ENCODE data around the gene NUB1.

The NUB1 gene

DNA sequence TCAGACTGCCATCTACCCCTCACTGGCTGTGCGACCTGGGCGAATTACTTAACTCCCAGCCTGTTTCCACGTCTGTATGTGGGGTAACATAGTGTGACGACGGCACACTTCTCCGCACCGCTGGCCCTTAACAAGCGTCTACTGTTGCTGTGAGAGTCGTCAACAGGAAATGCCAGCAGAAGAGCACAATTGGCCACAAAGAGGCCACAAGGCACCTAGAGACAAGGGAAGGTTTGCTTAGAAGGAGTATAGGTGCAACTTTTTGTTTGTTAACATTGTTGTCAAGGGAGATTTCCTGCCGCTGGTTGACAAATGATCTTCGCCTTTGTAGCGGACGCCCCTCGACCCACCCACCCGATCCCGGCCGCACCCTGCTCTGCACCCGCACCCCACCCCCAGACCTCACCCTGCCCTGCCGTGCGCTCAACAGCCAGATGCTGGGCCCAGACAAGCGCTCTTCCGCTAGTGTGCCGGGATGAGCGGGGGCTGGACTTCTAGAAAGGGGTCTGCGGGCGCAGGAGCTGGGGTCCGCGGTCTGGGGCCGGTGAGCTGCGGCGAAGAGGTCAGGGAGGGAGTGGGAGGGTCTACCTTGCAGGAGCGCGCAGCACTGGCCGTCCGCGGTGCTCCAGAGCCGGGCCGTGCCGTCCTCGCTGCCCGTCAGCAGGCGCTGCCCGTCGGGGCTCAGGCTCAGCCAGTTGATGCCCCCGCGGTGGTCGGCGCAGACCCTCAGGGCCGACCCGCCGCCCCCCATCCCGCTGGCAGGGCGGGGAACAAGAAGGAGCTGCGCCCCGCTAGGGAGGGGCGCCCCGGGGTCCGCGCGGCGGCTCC, 67.4 kb downstream of the NUB1 start:
- TF ChIP-seq, protein P1, sequence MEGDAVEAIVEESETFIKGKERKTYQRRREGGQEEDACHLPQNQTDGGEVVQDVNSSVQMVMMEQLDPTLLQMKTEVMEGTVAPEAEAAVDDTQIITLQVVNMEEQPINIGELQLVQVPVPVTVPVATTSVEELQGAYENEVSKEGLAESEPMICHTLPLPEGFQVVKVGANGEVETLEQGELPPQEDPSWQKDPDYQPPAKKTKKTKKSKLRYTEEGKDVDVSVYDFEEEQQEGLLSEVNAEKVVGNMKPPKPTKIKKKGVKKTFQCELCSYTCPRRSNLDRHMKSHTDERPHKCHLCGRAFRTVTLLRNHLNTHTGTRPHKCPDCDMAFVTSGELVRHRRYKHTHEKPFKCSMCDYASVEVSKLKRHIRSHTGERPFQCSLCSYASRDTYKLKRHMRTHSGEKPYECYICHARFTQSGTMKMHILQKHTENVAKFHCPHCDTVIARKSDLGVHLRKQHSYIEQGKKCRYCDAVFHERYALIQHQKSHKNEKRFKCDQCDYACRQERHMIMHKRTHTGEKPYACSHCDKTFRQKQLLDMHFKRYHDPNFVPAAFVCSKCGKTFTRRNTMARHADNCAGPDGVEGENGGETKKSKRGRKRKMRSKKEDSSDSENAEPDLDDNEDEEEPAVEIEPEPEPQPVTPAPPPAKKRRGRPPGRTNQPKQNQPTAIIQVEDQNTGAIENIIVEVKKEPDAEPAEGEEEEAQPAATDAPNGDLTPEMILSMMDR (conservative IDR thresholded peaks at IDR 0.05), result no peak
- no peak overlapping the region for H3K27ac ChIP-seq

DNA sequence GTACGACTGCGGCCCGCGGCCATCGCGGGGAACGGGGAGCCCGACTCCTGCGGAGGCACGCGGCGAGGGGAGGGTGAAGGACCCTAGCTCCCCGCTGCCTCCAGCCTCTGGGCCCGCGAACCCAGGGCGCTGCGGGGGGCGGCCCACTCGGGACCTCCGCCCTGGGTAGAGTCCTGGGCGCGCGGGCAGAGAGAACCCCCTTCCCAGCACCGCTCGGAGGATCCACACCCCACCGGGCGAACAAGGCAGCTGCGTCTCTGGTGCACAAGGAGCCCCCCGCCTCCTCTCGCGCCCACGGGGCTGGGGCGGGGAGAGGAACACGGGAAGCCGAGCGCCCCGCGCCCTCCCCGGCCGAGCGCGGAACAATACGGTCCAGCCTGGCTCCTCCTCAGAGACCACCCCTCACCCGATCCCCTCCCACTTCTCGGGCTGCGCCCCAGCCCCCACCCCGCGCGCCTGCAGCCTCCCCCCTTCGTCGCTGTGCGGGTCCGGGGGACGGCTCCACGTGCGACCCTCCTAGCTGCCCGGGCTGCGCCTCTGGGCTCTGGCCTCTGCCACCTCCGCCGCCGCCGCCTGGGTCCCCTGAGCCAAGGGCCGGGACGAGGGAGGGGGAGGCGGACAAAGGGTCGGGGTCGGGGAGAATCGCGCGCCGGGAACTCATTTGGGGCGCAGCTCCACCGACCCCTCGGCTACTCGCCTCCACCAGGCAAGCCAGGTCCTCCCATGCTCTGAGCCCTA, 68.2 kb downstream of the NUB1 start, which contains the start of gene WDR86:
WDR86 (minus strand) TSS at position 372 of the 738 bp plus-strand sequence. CDS start 449 bp downstream, outside the sequence.
- H3K27ac ChIP-seq, result no peak within 1 kb of the TSS
- TF ChIP-seq, protein P1 (conservative IDR thresholded peaks at IDR 0.05), result no peak

DNA sequence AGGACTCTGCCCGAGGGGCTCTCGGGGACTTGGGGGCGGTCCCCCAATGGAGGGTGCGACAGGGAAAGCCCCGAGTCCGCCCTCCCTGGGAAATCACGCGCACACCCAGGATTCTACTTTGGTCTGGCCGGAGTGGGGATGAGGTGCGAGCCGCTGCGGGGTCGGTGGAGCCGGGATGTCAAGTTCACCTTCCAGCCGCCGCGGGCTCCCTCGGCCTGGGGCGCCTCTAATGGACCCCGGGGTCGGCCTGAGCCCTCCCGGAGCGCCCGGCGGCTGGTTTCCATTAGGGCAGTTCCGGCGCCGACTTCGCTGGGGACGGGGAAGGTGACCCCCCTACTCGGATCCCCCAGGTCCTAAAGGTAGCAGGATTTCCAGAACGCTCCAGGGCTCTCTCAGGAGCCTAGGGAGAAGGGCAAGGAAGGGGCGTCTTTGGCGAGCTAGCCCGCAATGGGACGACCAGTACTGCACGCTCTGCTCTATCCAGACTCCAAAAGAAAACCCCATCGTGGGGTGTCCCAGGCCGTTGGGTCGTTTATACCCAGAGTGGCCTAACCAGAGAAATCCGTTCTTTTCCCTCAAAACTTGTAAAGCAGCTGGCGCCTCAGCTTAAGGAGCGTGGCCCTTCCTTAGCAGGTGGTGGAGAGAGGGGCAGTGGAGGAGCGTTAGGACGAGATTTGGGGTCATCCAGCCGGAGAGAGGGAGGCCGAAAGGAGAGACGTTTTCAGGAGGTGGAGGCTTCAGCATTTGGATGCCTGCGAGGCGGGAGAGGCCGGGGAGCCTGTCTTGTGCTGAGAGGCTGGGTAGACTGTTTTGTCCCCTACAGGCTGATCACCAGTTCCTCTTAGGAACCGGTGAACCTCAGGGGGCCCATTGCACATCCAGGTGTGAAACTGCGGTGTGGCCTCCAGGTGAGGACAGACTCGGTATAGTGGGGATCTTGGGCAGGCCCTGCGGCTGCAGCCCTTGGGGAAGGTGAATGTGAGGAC, 69.1 kb downstream of the NUB1 start:
- no peak overlapping the region for H3K27ac ChIP-seq
- TF ChIP-seq, protein P1 (conservative IDR thresholded peaks at IDR 0.05), result no peak

DNA sequence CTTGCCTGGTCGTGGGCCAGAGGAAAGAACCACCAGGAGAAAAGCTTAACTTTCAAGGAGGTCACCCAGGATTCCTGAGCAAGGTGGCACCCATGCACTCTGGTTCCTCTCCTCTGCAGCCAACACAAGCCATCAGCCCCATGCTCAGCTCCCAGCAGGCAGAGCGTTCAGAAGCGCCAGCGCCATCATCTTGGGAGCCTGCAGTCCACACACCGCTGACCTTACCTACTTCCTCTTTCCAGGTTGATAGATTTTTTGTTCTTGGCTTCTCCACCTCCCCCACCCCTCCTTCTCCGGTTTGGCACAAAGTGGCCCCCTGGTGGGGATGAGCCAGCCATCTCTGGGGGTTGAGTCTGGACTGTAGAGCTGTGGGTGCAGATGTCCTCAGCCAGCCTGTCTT, 69.9 kb downstream of the NUB1 start:
- TF ChIP-seq, protein P1 (conservative IDR thresholded peaks at IDR 0.05), result no peak

DNA sequence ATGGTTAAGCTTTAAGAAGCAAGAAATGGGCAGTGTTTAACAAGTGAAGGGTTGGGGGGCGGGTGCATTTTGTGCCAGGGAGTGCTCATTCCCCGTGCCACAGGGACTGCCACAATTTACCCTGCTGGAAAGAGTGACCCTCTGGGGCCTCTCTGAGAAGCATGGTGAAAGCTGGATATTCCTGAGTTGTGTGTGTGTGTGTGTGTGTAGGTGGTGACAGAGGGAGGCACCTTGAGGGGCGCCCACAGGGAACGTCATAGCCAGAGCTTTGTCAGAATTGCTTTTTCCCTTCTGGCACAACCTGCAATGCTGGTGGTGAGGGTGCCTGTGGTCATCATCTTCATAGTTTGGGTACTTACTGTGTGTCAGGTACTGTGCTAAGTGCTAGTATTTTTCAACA, 70.7 kb downstream of the NUB1 start:
- TF ChIP-seq, protein P1 (conservative IDR thresholded peaks at IDR 0.05), result no peak
- H3K27ac ChIP-seq, result no peak overlapping the region

More for the DNA sequence above, 69.9 kb downstream of the NUB1 start:
- no peak overlapping the region for H3K27ac ChIP-seq

DNA sequence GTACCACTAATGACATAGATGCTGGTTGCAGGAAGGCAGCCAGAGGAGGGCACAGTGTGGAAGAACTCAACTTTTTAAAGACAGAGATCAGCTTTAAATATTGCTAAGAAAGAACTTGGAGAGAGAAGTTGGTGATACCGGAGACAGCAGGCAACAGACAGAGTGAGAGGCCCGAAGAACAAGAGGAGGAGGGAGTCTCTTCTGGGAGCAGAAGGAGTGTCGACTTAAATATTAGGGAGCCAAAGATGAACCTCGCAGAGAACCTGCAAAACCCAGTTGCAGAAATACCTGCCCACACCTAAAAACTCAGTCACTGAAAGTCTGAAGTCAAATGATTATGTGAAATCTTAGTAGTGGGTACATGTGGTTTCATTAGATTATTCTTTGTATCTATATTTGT, 71.6 kb downstream of the NUB1 start:
- TF ChIP-seq, protein P1 (conservative IDR thresholded peaks at IDR 0.05), result no peak

More for the DNA sequence above, 71.6 kb downstream of the NUB1 start:
- H3K27ac ChIP-seq, result no peak overlapping the region

Measured in VCaP (cell line).